GM12874 (cell line): ENCODE data around the gene KCNC4.

ENCODE experiments used
- TF ChIP-seq, protein P1 (sequence below): IDR thresholded peaks from 2 replicates; pipeline ENCODE4 v1.5.1; 2011; ENCODE audit warnings: low read depth, mild to moderate bottlenecking, control low read depth, low read length, moderate library complexity; ENCODE audit not compliant: insufficient read depth

KCNC4 gene

GRCh38 chr1:110166861-110167260 is 43.3 kb upstream of the KCNC4 start:
- TF ChIP-seq, protein P1, sequence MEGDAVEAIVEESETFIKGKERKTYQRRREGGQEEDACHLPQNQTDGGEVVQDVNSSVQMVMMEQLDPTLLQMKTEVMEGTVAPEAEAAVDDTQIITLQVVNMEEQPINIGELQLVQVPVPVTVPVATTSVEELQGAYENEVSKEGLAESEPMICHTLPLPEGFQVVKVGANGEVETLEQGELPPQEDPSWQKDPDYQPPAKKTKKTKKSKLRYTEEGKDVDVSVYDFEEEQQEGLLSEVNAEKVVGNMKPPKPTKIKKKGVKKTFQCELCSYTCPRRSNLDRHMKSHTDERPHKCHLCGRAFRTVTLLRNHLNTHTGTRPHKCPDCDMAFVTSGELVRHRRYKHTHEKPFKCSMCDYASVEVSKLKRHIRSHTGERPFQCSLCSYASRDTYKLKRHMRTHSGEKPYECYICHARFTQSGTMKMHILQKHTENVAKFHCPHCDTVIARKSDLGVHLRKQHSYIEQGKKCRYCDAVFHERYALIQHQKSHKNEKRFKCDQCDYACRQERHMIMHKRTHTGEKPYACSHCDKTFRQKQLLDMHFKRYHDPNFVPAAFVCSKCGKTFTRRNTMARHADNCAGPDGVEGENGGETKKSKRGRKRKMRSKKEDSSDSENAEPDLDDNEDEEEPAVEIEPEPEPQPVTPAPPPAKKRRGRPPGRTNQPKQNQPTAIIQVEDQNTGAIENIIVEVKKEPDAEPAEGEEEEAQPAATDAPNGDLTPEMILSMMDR, result no peak

DNA sequence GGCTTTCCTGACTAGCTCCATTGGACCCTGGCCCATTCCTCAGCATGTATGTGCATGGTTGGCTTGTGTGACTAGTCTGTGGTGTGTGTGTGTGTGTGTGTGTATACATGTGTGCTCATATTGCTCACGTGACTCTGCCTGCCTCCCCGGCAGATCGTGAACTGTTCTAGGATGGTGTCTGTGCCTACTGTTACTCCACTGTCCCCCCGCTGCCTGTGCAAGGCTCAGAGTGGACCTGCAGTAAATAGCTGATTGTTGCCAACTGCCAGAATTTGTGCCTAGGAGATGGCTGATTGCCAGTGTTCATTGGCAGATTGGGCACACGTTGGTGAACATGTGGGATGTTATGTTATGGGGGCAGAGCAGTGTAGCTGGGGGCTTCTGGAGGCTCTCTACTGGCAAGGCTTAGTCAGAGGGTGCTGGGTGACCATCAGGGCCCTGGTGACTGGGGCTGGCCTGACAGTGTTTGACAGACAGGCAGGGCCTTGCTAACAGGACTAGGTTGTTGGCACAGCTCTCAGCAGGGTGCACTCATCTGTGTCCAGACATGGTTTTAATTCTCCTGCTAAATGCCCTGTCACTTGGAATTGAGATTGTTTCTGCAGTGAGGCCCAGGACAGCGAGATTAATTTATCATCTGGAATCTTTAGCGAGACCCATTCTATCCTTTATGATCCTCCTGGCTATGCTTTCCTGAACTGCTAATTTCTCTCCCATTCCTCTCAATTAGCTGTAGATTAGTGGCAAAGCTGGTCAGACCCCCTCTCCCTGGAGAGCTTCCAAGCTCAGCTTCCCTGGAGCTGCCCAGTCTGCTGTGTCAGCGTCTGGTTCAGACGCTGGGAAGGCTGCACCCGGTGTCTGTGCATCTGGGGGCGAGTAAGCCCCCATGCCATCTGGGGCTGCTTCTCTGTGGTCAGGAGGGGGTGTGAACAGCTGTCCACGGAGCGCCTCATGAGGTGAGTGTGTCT is 39.1 kb upstream of the KCNC4 start:
- TF ChIP-seq, protein P1, result no peak

DNA sequence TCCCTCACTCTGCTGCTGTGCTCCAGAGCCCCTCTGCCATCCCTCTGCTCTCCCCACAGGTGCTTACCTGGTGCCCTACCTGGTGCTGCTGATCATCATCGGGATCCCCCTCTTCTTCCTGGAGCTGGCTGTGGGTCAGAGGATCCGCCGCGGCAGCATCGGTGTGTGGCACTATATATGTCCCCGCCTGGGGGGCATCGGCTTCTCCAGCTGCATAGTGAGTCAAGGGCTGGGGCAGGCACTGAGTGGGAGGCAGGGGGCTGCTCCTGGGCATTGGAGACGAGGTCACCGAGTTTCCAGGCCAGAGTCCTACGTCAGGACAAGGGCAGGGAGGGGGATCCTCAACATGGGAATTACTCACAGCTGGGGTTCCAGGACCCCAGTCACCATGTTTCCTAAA is 38.1 kb upstream of the KCNC4 start:
- TF ChIP-seq, protein P1, result no peak

- TF ChIP-seq, protein P1, result no peak
Observed at GRCh38 chr1:110173466-110174105, 36.5 kb upstream of the KCNC4 start.

DNA sequence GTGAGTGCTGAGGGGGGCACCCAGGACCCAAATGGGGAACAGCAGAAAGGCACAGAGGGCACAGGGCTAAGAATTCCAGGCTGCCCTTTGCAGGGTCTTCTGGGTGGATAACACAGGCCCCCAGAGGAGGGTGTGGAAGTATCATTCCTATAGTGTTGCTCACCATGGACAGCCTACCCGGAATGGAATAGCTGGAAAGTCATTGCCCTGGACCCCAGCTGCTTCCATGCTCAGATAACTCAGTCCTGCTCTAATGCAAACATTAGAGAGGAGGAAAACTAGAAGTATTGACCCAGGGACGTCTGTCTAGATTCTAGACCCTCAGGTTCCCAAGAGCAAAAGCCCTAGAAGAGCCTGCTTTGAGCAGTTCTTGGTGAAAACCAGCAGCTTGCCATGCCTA is 35.2 kb upstream of the KCNC4 start:
- TF ChIP-seq, protein P1, result no peak

- TF ChIP-seq, protein P1, result no peak
Observed at GRCh38 chr1:110176299-110176956, 33.7 kb upstream of the KCNC4 start.

- TF ChIP-seq, protein P1, result no peak
Observed at GRCh38 chr1:110177775-110178174, 32.3 kb upstream of the KCNC4 start.
